AG08396 (cell line): ENCODE measurements around the gene DLGAP3.
A peak's percentile ranks its signal among the peaks of the same experiment; 100 is the strongest.
"Not testable (repeated sequence)": the region's sequence is repeated elsewhere in the genome, so short reads cannot be mapped to it uniquely, and the experiment has no call there.

ENCODE experiments used
- DNase-seq: peaks from one replicate; pipeline ENCODE4 v3.0.0; 2012; ENCODE audit warnings: low spot score, mixed read lengths

Gene DLGAP3, protein sequence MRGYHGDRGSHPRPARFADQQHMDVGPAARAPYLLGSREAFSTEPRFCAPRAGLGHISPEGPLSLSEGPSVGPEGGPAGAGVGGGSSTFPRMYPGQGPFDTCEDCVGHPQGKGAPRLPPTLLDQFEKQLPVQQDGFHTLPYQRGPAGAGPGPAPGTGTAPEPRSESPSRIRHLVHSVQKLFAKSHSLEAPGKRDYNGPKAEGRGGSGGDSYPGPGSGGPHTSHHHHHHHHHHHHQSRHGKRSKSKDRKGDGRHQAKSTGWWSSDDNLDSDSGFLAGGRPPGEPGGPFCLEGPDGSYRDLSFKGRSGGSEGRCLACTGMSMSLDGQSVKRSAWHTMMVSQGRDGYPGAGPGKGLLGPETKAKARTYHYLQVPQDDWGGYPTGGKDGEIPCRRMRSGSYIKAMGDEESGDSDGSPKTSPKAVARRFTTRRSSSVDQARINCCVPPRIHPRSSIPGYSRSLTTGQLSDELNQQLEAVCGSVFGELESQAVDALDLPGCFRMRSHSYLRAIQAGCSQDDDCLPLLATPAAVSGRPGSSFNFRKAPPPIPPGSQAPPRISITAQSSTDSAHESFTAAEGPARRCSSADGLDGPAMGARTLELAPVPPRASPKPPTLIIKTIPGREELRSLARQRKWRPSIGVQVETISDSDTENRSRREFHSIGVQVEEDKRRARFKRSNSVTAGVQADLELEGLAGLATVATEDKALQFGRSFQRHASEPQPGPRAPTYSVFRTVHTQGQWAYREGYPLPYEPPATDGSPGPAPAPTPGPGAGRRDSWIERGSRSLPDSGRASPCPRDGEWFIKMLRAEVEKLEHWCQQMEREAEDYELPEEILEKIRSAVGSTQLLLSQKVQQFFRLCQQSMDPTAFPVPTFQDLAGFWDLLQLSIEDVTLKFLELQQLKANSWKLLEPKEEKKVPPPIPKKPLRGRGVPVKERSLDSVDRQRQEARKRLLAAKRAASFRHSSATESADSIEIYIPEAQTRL

DNA sequence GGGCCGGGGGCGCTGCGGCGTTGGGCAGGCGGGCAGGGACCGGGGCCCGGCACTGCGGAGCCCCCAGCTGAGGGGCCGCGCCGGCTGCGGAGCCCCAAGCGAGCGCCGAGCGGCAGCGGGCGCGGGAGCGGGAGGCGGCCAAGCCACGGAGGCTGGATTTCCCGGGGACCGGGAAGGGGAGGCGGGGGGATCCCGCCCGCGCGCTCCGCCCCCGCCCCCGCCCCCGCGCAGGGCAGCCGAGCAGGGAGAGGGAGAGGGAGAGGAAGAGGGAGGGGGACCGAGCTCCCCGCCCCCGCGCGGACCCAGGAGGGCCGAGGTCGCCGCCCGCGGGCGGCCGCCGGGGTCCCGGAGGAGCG is at the start of gene DLGAP3:
TSS of gene DLGAP3 (minus strand) at position 154 of the 356 bp plus-strand sequence. CDS start 24,267 bp downstream, outside the sequence.
- peak; percentile 42 for DNase-seq

DNA sequence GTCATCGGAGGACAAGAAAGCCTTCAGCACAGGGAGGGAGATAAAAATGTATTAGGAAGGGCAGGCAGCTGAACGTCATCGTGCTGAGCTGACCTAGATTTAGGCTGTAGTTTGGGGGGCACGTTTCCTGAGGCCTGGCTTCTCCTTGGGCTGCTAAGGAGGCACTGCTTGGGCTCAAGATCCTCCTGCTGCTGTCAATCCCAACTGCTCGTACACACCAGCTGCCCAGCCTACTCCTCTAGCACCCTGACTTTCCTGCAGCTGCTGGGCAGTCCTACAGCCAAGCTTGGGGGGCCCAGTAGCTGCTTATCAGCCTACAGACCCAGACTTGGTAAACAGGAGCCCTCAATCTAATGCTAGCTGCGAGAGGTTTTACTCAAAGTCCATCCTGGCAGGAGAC is 49.5 kb upstream of the DLGAP3 start:
- DNase-seq: no peak

GRCh38 chr1:34977858-34978257 is 48.4 kb upstream of the DLGAP3 start:
- no peak for DNase-seq

DNA sequence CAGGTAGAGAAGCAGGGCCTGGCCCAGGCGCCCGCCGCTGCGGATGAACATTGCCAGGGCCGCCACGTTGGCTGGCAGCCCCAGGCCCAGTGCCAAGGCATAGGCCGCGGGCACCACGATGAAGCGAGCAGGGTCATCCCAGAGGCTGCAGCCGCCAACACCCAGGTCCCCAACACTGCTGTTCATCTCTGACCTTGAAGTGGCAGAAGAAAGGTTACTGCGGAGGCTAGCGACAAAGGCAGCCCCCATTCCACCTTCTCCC is 47.7 kb upstream of the DLGAP3 start:
- no peak for DNase-seq

DNA sequence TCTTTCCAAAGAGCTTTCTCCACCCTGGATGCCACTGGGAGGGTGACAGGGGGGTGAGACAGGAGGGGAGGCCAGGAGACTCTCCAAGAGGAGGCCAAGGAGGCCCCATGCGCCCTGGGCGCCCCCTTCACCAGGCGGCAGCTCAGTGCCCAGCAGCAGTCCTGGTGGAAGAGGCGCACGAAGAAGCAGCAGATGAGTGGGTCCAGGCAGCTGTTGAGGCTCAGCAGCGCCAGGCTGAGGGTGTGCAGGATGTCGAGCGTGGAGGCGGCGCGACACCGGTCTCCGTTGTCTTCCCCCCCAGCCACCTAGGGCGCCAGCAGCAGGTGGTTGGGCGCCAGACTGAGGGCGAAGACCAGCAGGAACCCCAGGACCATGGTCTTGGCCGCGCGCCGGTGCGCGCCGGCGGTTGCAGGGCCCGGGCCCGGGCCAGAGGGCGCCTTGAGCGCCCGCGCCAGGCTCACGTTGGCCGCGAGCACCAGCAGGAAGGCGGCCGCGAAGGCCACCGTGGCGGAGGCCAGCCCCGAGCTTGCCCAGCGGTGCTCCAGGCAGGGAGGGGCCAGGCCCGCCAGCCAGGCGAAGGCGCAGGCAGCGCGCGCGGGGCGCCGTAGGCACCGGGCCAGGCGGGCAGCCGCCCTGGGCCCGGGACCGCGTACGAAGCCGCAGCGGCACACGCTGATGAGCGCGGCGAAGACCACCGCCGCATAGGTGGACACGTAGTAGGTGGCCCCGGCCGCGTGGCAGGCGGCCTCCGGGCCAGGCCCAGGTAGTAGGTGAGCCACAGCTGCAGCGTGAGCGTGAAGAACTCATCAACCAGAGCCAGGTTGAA is 47.1 kb upstream of the DLGAP3 start:
- no peak for DNase-seq

GRCh38 chr1:34975771-34976170 is 46.3 kb upstream of the DLGAP3 start:
- no peak for DNase-seq

DNA sequence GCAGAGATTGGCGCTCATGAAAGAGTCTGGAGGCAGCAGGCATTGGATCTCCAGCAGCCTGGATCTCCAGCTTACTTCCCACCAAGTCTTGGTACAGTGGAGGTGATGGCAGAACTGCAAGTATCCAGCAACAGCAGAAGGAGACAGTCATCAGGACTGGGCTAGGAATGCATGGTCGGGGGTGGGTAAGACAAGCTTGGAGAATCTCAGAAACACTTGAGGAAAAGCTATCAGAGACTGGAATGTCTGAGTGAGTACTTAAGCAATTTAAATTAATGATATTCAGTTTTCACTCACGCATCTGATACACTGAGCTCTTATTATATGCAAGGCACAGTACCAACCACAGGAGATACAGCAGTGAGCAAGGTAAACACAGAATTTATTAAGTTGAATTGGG is 45.9 kb upstream of the DLGAP3 start:
- peak; percentile 51 for DNase-seq

DNA sequence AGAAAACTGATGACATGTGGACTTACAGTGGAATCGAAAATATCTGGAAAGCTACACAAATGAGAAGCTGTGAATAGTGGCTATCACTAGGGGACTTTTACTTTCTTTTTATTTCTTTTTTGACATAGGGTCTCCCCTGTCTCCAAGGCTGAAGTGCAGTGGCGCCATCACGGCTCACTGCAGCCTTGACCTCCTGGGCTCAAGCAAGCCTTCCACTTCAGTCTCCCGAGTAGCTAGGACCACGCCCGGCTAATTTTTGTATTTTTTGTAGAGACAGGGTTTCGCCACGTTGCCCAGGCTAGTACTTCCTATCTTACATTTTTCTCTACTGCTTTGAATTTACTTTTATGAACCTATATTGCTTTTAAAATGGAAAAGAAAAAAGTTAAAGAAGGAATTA is 45.2 kb upstream of the DLGAP3 start:
- DNase-seq: no peak

DNA sequence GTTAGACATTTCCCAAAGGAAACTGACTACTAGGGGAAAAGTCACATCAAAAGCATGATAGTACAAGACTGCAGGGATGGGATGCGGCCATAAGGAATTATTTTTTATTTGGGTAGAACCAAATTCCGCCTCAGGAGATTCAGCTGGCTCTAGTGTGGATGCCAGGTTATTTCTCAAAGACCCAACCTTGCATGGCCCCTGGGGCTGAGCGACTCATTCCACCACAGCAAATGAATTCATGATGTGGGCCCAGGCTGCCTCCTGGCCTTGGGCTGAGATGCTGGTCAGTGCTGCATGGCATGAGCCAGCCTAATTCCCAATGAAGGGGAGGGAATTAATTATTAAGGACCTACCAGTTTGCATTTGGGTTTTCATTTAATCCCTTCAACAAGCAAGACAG is 43.9 kb upstream of the DLGAP3 start:
- DNase-seq: no peak

GRCh38 chr1:34970829-34971228 is 41.4 kb upstream of the DLGAP3 start:
- no peak for DNase-seq

DNA sequence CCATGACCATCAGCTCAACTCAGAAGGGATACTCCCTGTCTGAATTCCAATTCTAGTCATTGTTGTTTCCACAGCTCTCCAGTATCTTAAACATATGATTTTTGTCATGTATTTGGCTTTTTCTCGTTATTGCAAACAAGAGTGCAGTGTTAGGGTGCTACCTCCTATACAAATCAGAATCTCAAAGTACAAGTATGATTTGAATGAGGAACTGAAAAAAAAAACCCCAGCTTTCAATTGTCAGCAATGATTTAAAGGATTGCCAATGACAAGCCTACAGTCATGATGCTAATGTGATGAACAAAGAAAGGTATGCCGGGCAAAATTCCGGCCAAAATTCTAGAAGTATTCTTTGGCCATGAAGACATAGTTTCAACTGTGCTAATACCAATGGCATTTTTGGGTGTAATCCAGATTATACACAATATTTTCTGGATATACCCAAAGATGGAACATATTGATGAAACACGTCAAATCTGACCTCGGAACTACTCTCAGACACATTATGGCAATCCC is 40.8 kb upstream of the DLGAP3 start:
- peak; percentile 49 for DNase-seq

GRCh38 chr1:34968297-34968696 is 38.8 kb upstream of the DLGAP3 start:
- DNase-seq: not testable (repeated sequence)

DNA sequence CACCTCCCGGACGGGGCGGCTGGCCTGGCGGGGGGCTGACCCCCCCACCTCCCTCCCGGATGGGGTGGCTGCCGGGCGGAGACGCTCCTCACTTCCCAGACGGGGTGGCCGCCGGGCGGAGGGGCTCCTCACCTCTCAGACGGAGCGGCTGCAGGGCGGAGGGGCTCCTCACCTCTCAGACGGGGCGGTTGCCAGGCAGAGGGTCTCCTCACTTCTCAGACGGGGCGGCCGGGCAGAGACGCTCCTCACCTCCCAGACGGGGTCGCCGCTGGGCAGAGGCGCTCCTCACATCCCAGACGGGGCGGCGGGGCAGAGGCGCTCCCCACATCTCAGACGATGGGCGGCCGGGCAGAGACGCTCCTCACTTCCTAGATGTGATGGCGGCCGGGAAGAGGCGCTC is 38.2 kb upstream of the DLGAP3 start:
- not testable (repeated sequence) for DNase-seq

- DNase-seq: no peak
Measured at GRCh38 chr1:34965597-34965996, 36.1 kb upstream of the DLGAP3 start.

DNA sequence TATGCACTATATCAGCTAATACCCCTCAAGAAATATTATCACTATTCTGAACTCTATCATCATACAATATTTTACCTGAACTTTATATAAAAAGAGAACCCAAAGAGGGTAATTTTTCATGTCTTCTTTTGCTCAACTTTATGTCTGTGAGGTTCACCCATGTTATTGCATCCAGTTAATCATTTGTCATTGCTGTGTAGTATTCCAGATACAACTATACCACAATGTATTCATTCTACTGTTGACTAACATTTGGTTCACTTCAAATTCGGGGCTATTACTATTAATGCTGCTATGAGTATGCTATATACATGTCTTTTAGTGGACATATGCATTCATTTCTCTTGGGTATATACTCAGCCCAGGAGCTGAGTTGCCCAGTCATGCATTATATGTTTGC is 21.0 kb upstream of the DLGAP3 start:
- no peak for DNase-seq

DNA sequence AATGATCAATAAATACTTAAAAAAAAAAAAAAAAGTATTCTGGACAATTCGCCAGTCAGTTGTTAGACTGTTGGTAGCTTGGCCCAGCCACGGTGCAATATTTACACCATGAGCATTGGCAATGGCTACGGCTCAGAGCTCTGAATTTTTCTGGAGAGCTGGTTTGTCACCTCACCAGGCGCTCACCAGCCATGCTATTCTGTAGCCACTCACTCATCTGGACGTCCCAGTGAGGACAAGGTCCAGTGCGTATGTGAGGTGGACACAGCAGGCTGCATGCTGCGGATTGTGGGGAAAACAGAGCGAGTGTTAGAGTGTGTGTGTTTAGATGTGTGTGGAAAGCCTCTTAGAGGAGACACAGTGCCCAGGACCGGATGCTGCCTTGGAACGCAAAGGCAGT is 19.3 kb upstream of the DLGAP3 start:
- DNase-seq: not testable (repeated sequence)

- not testable (repeated sequence) for DNase-seq
Measured at GRCh38 chr1:34947641-34948314, 18.3 kb upstream of the DLGAP3 start.

GRCh38 chr1:34946211-34946610 is 16.8 kb upstream of the DLGAP3 start:
- DNase-seq: no peak

DNA sequence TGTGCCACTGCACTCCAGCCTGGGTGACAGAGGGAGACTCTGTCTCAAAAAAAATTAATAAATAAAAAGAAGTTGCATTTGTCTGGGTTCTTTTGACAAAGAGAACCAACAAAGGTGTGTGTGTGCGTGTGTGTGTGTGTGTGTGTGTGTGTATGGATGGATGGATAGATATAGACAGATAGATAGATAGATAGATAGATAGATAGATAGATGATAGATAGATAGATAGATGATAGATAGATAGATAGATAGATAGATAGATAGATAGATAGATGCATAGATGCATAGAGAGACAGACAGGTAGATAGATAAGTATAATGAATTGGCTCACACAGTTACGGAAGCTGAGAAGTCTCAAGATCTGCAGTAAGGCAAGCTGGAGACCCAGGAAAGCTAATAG is 12.3 kb upstream of the DLGAP3 start:
- not testable (repeated sequence) for DNase-seq

DNA sequence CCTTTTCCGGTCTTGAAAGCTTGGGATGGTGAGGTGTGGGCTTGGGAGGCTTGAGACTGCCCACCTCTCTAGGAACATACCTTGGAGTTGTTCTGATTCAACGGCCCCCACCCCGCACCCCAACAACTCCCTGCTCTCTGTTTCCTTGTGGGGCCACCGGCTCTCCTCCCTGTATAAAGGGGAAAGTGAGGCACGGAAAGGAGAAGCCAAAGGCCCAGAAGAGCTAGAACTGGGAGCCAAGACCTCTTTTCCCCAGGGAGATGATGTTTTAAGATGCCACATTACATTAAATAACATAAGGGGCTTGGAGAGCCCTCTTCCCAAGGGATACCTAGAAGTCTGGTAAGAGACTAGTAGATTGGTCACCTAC is 1.2 kb upstream of the DLGAP3 start:
- DNase-seq: no peak

- DNase-seq: no peak
Measured at GRCh38 chr1:34929853-34930701, 627 bp upstream of the DLGAP3 start.
